NCI-H345 treated with DMSO at 0.1 percent for 48 hours (cell line): Measurements from ENCODE around the gene ZNF839.
"Not testable (repeated sequence)": the region's sequence is repeated elsewhere in the genome, so short reads cannot be mapped to it uniquely, and the experiment has no call there.

ENCODE experiments used
- DNase-seq: peaks from one replicate; lab custom pipeline; 2025; ENCODE audit not compliant: unreplicated experiment; lab: John Stamatoyannopoulos, UW

ZNF839 gene

GRCh38 chr14:102314242-102315011 is 5.1 kb upstream of the ZNF839 start:
- DNase-seq = peak; percentile 76

DNA sequence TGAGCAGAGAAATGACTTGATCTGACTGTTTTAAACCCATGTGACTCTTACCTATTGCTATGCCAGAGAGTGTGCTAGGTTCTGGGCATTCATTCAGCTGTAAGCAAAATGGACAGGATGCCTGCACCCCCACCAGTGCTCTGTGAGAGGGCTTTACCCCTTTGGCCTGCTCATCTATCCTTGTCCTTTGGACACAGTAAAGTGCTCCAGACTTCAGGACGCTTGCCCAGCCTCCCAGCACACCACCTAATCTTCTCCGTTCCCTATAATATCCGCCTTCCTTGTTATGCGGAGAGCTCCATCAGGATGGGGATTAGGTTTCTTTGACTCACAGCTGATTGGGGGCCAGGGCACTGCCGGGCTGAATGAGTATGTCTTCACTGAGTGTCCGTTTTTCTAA is 4.4 kb upstream of the ZNF839 start:
- DNase-seq = no peak

- DNase-seq = no peak
Measured at GRCh38 chr14:102316338-102316742, 3.2 kb upstream of the ZNF839 start.

- peak; percentile 69 for DNase-seq
Measured at GRCh38 chr14:102316743-102317563, 2.6 kb upstream of the ZNF839 start.

GRCh38 chr14:102317564-102318248 is 1.8 kb upstream of the ZNF839 start:
- DNase-seq = no peak

DNA sequence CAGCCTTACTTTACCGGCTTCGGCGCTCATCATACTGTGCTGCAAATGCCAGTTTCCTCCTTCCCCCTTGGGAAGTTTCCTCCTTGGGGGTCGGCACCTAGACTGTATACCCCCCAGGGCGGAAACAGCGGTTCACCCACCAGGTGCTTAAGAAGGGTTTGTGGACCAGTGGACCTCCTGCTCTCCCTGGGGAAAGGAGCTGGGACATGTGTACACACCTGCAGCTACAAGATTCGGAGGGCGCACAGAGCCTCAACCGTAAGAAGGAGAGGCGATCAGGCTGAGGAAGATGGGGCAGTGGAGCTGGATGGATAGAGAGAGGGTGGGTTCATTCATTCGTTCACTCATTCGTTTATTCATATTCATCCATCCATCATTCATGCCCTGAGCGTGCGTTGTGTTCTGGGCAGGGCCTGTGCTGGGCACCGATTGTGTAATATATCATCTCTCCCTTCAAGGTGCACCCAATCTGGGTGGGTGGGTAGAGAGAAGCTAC is 717 bp upstream of the ZNF839 start:
- no peak for DNase-seq

- DNase-seq = no peak
Measured at GRCh38 chr14:102320033-102320660, 601 bp downstream of the ZNF839 start.

GRCh38 chr14:102320671-102321455 is 1.3 kb downstream of the ZNF839 start:
- no peak for DNase-seq

DNA sequence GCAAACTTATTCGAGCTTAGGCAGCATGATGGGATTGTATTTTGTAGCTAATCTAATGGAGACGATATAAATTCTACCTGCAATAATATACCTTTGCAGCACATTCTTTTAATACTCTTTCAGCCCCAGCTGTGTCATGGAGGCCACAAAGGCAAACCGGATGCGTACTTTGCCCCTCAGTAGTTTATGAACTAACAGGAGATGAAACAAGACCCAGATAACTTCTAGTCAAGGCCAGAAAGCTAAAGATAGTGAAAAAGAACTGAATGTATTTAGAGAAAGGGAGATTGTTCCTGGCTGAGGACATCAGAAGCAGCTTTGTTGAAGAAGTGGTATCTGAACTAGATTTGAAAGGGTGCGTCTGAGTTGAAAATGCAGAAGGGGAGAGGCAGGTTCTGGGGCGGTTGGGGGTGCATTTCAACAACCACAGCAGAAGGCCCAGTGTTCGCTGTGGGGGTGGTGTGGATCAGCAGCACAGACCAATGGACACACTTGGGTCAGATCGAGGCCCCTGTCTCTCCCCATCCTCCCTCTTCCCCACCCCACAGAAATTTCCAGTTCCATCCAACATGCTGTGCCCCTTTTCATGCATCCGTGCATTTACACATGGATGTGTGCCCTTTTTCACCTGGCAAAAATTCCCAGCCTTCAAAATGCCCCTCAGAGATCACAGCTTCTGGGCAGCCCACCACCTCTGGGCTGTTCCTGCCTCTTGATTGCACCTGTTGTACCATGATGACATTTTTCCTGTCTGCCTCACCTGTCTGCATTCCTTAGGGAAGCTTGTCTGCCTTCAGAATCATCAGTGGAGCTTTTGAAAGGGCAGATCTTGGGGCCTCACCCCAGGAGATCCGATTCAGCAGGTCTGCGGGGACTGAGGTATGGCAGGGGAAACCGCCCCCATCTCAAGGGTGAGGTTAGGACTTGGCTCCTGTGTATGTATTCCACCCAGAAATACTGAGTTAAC is 2.2 kb downstream of the ZNF839 start:
- no peak for DNase-seq

DNA sequence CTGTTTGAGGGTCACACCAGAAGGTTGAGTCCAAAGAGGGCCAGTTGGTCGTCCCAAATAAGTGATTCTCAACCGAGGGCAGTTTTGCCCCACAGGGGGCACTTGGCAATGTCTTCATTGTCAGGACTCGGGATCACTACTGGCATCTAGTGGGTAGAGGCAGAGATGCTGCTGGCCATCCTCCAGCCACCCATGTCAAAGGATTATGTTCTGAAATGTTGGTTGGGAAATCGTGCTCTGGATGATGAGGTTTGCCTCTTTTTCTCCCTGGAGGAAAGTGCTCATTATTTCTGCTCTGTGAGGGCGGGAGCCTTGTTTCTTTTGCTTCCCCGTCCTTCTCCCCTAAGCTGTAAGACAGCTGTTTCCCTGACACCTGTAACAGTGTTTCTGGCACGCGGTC is 3.6 kb downstream of the ZNF839 start:
- no peak for DNase-seq

DNA sequence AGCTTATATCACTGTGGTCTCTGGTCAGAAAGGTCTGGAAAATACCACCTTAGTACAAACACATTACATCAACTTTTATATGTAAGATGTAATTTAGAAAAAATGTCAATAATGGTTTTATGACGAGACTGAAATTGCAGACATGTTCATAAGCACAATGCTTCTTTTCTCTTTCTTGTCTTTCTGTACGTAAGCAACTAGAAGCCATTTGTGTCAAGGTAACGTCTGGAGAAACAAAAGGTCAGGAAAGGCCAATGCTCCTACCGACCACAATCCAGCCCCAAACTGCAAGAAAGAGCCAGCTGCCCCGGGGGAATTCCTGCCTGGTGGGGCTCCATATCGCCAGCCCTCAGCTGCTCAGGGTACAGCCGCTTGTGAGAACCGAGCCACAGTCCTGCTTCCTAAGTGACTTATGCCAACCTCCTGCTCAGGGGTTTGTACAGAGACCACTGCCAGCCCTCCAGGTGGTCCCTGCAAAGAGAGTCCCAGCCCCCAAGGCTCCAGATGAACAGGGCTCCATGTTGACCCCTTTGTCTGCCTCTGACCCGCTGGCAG is 6.3 kb downstream of the ZNF839 start:
- no peak for DNase-seq

GRCh38 chr14:102326583-102326982 is 7.0 kb downstream of the ZNF839 start:
- no peak for DNase-seq

GRCh38 chr14:102329381-102329780 is 9.8 kb downstream of the ZNF839 start:
- DNase-seq = not testable (repeated sequence)

DNA sequence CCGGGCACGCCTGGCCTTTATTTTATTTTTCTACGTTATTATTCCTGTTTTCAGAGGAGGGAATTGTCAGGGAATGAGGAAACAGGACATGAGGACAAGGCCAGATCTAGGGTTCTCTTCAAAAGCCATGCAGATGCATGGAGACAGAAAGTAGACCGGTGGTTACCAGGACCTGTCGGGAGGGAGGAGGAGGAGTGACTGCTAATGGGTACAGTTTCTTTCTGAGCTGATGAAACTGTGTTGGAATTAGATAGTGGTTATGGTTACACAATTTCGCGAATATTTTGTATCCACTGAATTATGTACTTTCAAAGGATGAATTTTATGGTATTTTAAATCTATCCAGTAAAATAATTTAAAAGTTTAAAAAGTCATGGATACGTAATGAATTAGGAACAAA is 11.3 kb downstream of the ZNF839 start:
- no peak for DNase-seq

GRCh38 chr14:102333390-102333789 is 13.8 kb downstream of the ZNF839 start:
- no peak for DNase-seq

DNA sequence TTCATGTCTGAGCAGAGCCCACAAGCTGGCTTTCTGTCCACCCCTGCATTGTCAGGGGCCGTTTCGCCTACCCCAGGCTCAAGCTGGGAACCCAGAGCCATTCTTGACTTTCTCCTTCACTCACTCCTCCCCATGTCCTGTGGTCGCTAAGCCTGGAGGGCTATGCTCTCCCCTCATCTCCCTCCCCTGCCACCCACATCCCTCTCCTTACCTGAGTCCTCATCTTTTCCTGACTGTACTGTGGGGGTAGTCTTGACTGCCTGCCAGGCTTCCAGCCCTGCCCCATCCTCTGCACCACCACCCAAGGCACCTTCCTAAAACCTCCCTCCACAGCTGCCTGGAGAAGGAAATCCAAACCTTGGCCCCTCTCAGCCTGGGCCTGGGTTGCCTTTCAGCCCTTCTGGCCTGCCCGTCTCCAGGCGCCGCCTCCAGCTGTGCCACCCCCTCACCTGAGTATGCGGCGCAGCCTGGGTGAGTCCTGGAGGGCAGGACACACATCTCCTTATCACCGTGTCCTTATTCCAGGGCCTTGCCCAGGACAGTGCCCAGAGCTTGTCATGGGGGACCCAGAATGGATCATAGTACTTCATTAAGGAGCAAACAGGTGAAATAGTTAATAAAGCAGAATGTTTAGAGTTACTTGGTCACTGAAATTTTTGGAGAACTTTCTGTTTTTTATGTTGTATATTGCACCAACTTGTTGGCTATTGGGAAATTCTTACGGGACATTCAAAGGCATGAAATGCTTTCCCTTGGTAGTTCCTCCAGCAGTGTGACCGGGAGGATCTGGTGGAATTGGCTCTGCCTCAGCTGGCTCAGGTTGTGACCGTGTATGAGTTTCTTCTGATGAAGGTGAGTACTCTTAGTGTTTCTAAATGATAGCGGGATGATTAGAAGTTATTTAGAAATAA is 14.5 kb downstream of the ZNF839 start:
- DNase-seq = no peak

- DNase-seq = no peak
Measured at GRCh38 chr14:102335163-102335562, 15.6 kb downstream of the ZNF839 start.

DNA sequence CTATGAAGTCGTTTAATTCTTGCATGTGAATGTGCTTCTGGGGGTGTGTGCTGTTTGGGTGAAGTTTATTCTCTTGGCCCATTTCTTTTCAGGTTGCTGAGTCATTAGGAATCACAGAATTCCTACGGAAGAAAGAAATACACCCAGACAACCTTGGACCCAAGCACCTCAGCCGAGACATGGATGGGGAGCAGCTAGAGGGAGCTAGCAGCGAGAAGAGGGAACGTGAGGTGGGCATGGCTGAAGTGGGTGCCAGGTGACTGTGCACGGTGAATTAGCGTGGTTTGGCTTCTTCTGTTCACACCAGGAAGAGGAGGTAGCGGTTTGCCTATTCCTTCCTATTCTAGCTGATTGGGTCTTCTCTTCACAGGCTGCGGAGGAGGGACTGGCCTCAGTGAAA is 19.2 kb downstream of the ZNF839 start:
- no peak for DNase-seq
